OCI-M2 (cell line): Measurements from ENCODE around the gene KLHL20.
A peak's percentile ranks its signal among the peaks of the same experiment; 100 is the strongest.
"Not testable (repeated sequence)": the region's sequence is repeated elsewhere in the genome, so short reads cannot be mapped to it uniquely, and the experiment has no call there.

Experiments used
- DNase-seq: peaks from one replicate; lab custom pipeline; 2025; ENCODE audit not compliant: unreplicated experiment; lab: John Stamatoyannopoulos, UW

KLHL20 gene

DNA sequence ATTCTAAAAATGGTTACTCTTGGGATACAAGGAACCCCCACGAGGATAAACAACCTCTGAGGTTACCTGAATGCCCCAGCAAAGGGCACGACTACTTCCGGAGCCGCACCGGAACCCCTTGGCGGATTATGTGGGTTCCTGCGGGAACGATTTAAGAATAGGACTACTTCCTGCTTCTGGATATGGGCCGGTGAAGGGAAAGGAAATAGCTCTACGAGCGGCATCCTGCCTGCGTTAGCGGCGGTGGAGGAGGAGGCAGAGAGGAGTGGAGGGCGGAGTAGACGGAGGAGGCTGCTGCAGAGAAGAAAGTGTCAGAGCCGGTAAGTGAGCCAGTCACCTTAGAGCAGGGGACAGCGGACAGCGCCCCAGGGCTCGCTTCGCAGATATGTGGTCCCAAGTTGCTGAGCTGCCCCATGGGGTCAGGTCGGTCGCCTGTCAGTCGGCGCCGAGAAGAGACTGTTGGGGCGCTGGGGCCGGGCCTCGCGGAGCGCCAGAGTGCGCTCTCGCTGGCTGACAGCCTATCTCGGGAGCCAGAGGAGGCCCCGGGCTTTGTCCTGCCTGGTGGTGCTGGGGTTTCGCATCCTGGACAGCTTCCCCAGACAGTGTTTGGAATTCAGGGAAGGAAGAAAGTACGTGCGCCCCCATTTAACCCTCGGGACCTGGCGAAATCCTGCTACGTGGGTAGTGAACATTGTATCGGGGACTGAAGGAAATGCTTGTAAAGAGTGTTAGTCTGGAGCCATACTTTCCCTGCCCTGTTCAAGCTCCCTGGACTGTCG, at the start of gene KLHL20:
KLHL20 (plus strand) TSS at position 223 of the 779 bp plus-strand sequence. CDS start 1,063 bp downstream, outside the sequence.
- DNase-seq = peak; percentile 34

GRCh38 chr1:173666646-173667045, 48.1 kb upstream of the KLHL20 start:
- no peak for DNase-seq

DNA sequence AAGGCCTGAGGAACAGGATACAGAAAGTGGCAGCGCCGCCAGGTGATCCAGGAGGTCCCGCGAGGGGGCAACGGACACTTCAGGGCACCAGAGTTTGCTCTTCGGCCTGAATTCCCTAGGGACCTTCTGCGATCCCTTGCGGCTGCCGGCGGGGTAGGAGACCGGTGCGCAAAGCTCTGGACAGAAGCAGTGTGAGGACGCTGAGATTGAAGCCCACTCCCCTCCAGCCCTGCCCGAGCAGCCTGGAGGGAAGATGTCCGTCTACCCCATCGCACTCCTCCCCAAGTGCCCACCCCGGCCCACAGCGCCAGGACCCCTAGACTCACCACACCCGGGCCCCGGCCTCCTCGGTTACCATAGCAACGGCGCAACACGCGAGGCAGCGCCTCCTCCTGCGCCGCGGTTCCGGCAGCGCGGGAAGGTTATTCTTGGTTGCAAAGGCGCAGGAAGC, 45.3 kb upstream of the KLHL20 start, which contains the start of gene ANKRD45:
ANKRD45 (minus strand) TSS at position 361 of the 451 bp plus-strand sequence. CDS start 10,433 bp downstream, outside the sequence.
- DNase-seq = no peak

DNA sequence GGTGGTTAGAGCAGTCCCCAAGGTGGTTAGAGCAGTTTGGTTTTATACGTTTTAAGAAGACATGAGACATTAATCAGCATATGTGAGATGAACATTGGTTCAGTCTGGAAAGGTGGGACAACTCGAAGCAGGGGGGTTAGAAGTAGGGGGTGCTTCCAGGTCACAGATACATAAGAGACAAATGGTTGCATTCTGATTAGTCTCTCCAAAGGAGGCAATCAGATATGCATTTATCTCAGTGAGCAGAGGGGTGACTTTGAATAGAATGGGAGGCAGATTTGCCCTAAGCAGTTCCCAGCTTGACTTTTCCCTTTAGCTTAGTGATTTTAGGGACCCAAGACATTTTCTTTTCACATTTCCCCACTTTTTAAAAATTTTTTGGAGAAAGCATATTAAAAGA, 40.3 kb upstream of the KLHL20 start:
- DNase-seq = not testable (repeated sequence)

GRCh38 chr1:173680152-173680551, 34.6 kb upstream of the KLHL20 start:
- not testable (repeated sequence) for DNase-seq

GRCh38 chr1:173682184-173682583, 32.6 kb upstream of the KLHL20 start:
- DNase-seq = no peak

DNA sequence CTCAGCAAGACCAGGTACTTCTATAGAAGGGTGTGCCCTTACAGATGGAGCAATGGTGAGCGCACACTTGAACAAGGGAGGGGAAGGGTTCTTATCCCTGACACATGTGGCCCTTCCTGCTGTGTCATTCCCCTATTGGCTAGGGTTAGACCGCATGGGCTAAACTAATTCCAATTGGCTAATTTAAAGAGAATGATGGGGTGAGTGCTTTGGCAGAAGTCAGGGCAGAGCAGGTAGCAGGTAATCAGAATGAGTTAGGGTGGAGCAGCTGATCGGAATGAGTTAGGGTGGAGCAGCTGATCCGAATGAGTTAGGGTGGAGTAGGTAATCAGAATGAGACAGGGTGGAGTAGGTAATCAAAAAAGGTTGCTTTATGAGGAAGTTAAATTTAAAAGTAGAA, 30.9 kb upstream of the KLHL20 start:
- DNase-seq = not testable (repeated sequence)

- not testable (repeated sequence) for DNase-seq
These were observed 29.7 kb upstream of the KLHL20 start for GRCh38 chr1:173685121-173685520.

- no peak for DNase-seq
These were observed 26.5 kb upstream of the KLHL20 start for GRCh38 chr1:173688300-173688699.

DNA sequence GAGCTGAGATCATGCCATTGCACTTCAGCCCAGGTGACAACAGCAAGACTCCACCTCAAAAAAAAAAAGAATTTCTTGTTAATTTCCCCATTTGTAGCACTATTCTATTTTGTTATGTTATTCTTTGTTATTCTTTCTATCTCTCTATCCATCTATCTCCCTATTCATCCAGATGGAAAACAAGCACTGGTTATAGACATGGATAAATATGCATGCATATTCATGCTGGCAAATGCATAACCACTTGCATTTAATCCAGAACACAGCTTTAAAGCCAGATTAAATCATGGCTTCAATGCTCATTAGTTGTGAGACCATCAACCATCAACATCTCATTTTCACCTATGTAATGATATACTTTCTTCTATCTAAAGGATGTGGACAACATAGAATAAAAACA, 21.5 kb upstream of the KLHL20 start:
- DNase-seq = no peak

GRCh38 chr1:173701299-173701698, 13.5 kb upstream of the KLHL20 start:
- DNase-seq = not testable (repeated sequence)

GRCh38 chr1:173702736-173703135, 12.0 kb upstream of the KLHL20 start:
- DNase-seq = no peak

- no peak for DNase-seq
These were observed 9.7 kb upstream of the KLHL20 start for GRCh38 chr1:173705117-173705516.

GRCh38 chr1:173708787-173709186, 6.0 kb upstream of the KLHL20 start:
- DNase-seq = no peak

- DNase-seq = no peak
These were observed 381 bp upstream of the KLHL20 start for GRCh38 chr1:173714441-173714758.

- DNase-seq = no peak
These were observed 710 bp downstream of the KLHL20 start for GRCh38 chr1:173715538-173715844.

DNA sequence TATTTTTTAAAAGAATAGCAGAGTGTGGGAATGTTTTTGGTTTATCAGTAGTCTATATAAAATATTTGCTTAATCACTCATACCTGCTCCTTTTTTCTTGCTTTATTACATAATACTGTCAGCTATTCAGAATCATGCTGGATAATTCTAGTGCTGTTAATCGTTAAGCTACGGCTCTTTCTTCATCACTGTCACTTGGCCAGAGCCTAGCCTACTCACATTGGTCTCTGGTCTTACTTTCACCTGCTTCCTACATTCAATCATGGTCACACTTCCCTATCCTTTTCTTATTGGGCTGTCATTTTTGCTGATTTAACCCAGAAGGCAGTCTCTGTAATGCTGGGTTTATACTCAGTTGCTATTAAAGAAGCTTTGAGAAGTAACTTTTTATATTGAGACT, 2.5 kb downstream of the KLHL20 start:
- DNase-seq = no peak

DNA sequence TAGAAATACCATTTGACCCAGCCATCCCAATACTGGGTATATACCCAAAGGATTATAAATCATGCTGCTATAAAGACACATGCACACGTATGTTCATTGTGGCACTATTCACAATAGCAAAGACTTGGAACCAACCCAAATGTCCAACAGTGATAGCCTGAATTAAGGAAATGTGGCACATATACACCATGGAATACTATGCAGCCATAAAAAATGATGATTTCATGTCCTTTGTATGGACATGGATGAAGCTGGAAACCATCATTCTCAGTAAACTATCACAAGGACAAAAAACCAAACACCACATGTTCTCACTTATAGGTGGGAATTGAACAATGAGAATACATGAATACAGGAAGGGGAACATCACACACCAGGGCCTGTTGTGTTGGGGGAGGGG, 16.6 kb downstream of the KLHL20 start:
- not testable (repeated sequence) for DNase-seq

DNA sequence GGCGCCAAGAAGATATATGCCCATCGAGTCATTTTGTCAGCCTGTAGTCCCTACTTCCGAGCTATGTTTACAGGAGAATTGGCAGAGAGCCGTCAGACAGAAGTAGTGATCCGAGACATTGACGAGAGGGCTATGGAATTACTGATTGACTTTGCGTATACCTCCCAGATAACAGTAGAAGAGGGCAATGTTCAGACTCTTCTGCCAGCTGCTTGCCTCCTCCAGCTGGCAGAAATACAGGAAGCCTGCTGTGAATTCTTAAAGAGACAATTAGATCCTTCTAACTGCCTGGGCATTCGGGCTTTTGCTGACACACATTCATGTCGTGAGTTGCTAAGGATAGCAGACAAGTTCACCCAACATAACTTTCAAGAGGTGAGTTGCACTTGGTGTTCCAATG, 19.1 kb downstream of the KLHL20 start:
- no peak for DNase-seq

DNA sequence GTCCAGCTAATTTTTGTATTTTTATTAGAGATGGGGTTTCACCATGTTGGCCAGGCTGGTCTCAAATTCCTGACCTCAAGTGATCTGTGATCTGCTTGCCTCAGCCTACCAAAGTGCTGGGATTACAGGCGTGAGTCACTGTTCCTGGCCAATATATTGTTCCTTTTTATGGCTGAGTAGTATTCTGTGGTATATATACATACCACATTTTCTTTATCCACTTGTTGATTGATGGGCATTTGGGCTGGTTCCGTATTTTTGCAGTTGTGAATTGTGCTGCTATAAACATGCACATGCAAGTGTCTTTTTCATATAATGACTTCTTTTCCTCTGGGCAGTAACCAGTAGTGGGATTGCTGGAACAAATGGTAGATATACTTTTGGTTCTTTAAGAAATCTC, 21.3 kb downstream of the KLHL20 start:
- not testable (repeated sequence) for DNase-seq

DNA sequence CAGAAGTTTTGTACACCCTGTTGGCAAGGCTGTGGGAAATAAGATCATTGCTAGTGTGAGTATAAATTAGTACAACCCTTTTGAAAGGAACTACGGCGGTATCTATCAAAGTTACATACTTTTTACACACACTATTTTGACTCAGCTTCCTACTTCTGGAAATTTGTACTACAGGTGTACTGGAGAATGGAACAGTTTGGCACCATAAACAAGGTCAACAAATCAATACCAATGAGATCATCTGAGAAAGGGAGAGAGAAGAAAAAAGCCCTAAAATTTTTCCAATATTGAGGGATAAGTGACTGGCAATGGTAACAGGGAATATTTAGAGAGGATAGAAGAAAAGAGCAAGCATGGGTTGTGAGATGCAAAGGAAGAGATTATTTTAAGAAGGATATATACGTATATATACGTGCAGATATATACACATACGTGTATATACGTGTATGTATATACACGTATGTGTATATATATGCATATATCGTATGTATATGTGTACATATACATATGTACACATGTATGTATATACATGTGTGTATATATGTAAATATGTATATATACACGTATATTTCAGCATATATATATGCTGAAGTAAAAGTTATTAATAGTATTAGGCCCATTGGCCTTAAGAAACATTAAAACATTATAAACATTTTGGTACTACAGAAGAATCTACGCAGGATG, 27.6 kb downstream of the KLHL20 start:
- no peak for DNase-seq

DNA sequence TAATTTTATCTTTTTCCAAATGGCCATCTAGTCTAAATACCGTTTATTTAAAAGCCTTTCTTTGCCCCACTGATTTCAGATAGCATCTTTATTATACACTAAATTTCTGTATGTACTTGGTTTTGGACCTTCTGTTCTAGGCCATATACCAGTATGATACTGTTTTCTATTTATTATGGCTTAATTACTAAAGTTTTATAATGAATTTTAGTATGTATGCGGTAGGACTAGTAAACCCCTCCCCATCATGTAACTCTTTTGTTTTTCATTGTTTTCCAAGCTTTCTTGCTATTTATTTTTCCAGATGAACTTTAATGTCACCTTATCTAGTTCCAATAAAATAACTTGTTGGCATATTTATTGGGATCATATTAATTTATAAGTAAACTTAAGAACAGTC, 29.9 kb downstream of the KLHL20 start:
- no peak for DNase-seq

GRCh38 chr1:173749137-173749536, 34.4 kb downstream of the KLHL20 start:
- no peak for DNase-seq
